ENCODE measurements around the gene UNC93A. TPM values are rescaled to one million over a fixed set of nuclear protein-coding genes. Genes with fewer than 3 reads are reported as not detected.

Gene UNC93A
- total RNA-seq, 1 experiment from 2014 or later: not detected

DNA sequence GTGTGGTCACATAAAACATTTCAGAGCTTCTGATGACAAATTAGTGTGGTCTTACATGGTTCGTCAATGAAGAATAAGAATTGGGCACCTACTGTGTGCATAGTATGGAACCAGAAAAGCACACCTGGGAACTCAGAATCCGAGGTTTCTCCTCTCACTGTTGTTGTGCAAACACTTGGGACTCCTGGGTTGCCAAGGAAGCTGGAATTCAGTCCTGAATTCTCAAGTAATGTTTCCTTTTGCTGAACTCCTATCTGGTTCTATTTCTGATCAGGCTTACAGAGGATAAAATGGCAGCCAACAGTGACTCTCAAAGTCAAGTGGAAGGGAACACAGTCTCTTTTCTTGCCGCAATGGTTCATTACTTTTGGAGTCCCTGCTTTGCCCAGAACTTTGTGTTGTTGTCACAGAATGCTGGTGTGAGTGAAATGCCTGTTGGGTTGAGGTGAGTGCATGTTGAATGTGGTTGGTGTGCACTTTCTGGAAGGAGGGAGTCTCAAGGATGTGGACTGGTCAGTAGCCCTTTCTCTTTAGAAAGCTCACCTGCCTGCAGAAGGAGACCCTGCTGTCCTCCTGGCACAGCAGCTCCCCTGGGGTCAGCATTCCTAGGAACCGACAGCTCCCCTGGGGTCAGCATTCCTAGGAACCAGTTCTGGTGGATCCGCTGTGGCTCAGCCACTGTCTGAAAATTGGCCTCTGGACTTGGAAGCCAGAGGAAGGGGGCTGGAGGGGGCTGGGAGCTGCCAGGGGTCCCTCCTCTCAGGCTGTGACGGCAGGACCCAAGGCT lies 1.4 kb downstream of the UNC93A start:
- POLR2A ChIA-PET: no interaction called here

More for the DNA sequence above, 1.4 kb downstream of the UNC93A start:
- Histone ChIP-seq H3K79me2 (ENCODE audit: insufficient read depth, low read length) (no peaks in the 10 kb centered on the region), H3K9me2 (ENCODE audit: insufficient read depth) (no peaks in the 10 kb centered on the region), H3K27ac (ENCODE audit: low read depth, low read length) (no peak overlapping the region), H3K9ac (ENCODE audit: low read length) (no peak overlapping the region), H3K4me3 (replicated peaks in 1 of 2; ENCODE audit: low read depth in 1 of 2, low read length in 2 of 2) (no peak overlapping the region), H4K20me1 (ENCODE audit: insufficient read depth) (no peaks in the 10 kb centered on the region), H2AFZ (ENCODE audit: low read depth, low read length, poor library complexity, severe bottlenecking) (no peak overlapping the region), H3K9me3 (ENCODE audit: control insufficient read depth in 1 of 2, insufficient read depth in 1 of 2, low read depth in 1 of 2, low read length in 2 of 2) (no peaks in the 10 kb centered on the region), H3K4me1 (ENCODE audit: control insufficient read depth in 1 of 2, insufficient read depth in 2 of 2, low read length in 2 of 2) (no peaks in the 10 kb centered on the region), H3K27me3 (ENCODE audit: insufficient read depth, low read length) (peaks cover 46% of the 10 kb centered on the region), H3K4me2 (ENCODE audit: low read length) (no peak overlapping the region), H3K36me3 (ENCODE audit: control insufficient read depth in 1 of 2, insufficient read depth in 2 of 2, low read length in 2 of 2) (no peaks in the 10 kb centered on the region)
- ATAC-seq (no peak), DNase-seq (ENCODE audit: low read depth, low spot score) (no peak)
- no TSS peak for BruUV-seq (replicated peaks)
- CTCF ChIA-PET: interaction anchor here (1.1 kb wide), 1 partner anchor 36 kb away, joined by 3 read pairs; no protein-coding TSS in a partner anchor
- no peak for TF ChIP-seq EGR1 (IDR thresholded peaks at IDR 0.05; ENCODE audit: low read depth)
- no peak for TF ChIP-seq SRF (IDR thresholded peaks at IDR 0.05; ENCODE audit: low read depth)
- no peak for TF ChIP-seq TCF7L2 (IDR thresholded peaks at IDR 0.05; ENCODE audit: borderline replicate concordance, extremely low read depth, insufficient read depth, insufficient read length)
- TF ChIP-seq JUND (IDR thresholded peaks at IDR 0.05): no peak
- TF ChIP-seq REST (IDR thresholded peaks at IDR 0.05; ENCODE audit: low read depth): no peak
- no peak for TF ChIP-seq ZNF274 (IDR thresholded peaks at IDR 0.05; ENCODE audit: low read depth, low read length)
- no peak for TF ChIP-seq EZH2phosphoT487 (IDR thresholded peaks at IDR 0.05; ENCODE audit: borderline replicate concordance)
- intact Hi-C loops (cut with micrococcal nuclease): no loop called here
- RAD21 ChIA-PET (ENCODE audit: low non-redundant PET in 1 of 2, low total read pairs in 2 of 2, uncharacterized antibody in 2 of 2, unreplicated experiment in 2 of 2): no interaction called here

Measured in HCT116 (cell line).